Measurements from ENCODE around the gene ESCO1.

Gene ESCO1

GRCh38 chr18:21499997-21500396 lies 100.5 kb downstream of the ESCO1 start:
- H3K27ac ChIP-seq (ENCODE audit: low read depth, low read length), result no peak overlapping the region
- no peaks in the 10 kb centered on the region for H3K9me3 ChIP-seq (ENCODE audit: control insufficient read depth in 5 of 5, low read length in 5 of 5)
- peaks cover 0 to 8% (median 2%) of the 10 kb centered on the region in 5 donors for H3K36me3 ChIP-seq (ENCODE audit: control insufficient read depth in 5 of 5, insufficient read depth in 5 of 5, low read length in 5 of 5)
- no peak overlapping the region for H3K9ac ChIP-seq (ENCODE audit: low read length in 5 of 5)
- H3K27me3 ChIP-seq (ENCODE audit: control insufficient read depth in 5 of 5, insufficient read depth in 4 of 5, low read length in 5 of 5), result no peaks in the 10 kb centered on the region
- no peaks in the 10 kb centered on the region for H3K4me1 ChIP-seq (ENCODE audit: control insufficient read depth in 5 of 5, insufficient read depth in 5 of 5, low read length in 5 of 5)
- no peak overlapping the region for H3K4me3 ChIP-seq (ENCODE audit: low read depth in 1 of 5, low read length in 5 of 5)

- no peak overlapping the region for H3K9ac ChIP-seq (ENCODE audit: low read length in 5 of 5)
- no peaks in the 10 kb centered on the region for H3K9me3 ChIP-seq (ENCODE audit: control insufficient read depth in 5 of 5, low read length in 5 of 5)
- H3K27ac ChIP-seq (ENCODE audit: low read depth, low read length), result no peak overlapping the region
- H3K27me3 ChIP-seq (ENCODE audit: control insufficient read depth in 5 of 5, insufficient read depth in 4 of 5, low read length in 5 of 5), result no peaks in the 10 kb centered on the region
- peaks cover 0 to 8% (median 2%) of the 10 kb centered on the region in 5 donors for H3K36me3 ChIP-seq (ENCODE audit: control insufficient read depth in 5 of 5, insufficient read depth in 5 of 5, low read length in 5 of 5)
- H3K4me3 ChIP-seq (ENCODE audit: low read depth in 1 of 5, low read length in 5 of 5), result no peak overlapping the region
- H3K4me1 ChIP-seq (ENCODE audit: control insufficient read depth in 5 of 5, insufficient read depth in 5 of 5, low read length in 5 of 5), result no peaks in the 10 kb centered on the region
Measured at GRCh38 chr18:21496277-21496835, 104.1 kb downstream of the ESCO1 start.

- H3K9ac ChIP-seq (ENCODE audit: low read length in 5 of 5), result no peak overlapping the region
- H3K9me3 ChIP-seq (ENCODE audit: control insufficient read depth in 5 of 5, low read length in 5 of 5), result no peaks in the 10 kb centered on the region
- no peaks in the 10 kb centered on the region for H3K4me1 ChIP-seq (ENCODE audit: control insufficient read depth in 5 of 5, insufficient read depth in 5 of 5, low read length in 5 of 5)
- no peak overlapping the region for H3K27ac ChIP-seq (ENCODE audit: low read depth, low read length)
- peaks cover 0 to 2% (median 0%) of the 10 kb centered on the region in 5 donors for H3K36me3 ChIP-seq (ENCODE audit: control insufficient read depth in 5 of 5, insufficient read depth in 5 of 5, low read length in 5 of 5)
- H3K27me3 ChIP-seq (ENCODE audit: control insufficient read depth in 5 of 5, insufficient read depth in 4 of 5, low read length in 5 of 5), result no peaks in the 10 kb centered on the region
- H3K4me3 ChIP-seq (ENCODE audit: low read depth in 1 of 5, low read length in 5 of 5), result no peak overlapping the region
Measured at GRCh38 chr18:21490748-21491147, 109.8 kb downstream of the ESCO1 start.

GRCh38 chr18:21489919-21490495 lies 110.5 kb downstream of the ESCO1 start:
- H3K27ac ChIP-seq (ENCODE audit: low read depth, low read length), result no peak overlapping the region
- no peak overlapping the region for H3K9ac ChIP-seq (ENCODE audit: low read length in 5 of 5)
- no peak overlapping the region for H3K4me3 ChIP-seq (ENCODE audit: low read depth in 1 of 5, low read length in 5 of 5)
- H3K36me3 ChIP-seq (ENCODE audit: control insufficient read depth in 5 of 5, insufficient read depth in 5 of 5, low read length in 5 of 5), result peaks cover 0 to 2% (median 0%) of the 10 kb centered on the region in 5 donors
- no peaks in the 10 kb centered on the region for H3K27me3 ChIP-seq (ENCODE audit: control insufficient read depth in 5 of 5, insufficient read depth in 4 of 5, low read length in 5 of 5)
- no peaks in the 10 kb centered on the region for H3K9me3 ChIP-seq (ENCODE audit: control insufficient read depth in 5 of 5, low read length in 5 of 5)
- no peaks in the 10 kb centered on the region for H3K4me1 ChIP-seq (ENCODE audit: control insufficient read depth in 5 of 5, insufficient read depth in 5 of 5, low read length in 5 of 5)

GRCh38 chr18:21489119-21489750 lies 111.3 kb downstream of the ESCO1 start:
- Histone ChIP-seq H3K27me3 (ENCODE audit: control insufficient read depth in 5 of 5, insufficient read depth in 4 of 5, low read length in 5 of 5) (no peaks in the 10 kb centered on the region), H3K36me3 (ENCODE audit: control insufficient read depth in 5 of 5, insufficient read depth in 5 of 5, low read length in 5 of 5) (peaks cover 0 to 2% (median 0%) of the 10 kb centered on the region in 5 donors), H3K4me1 (ENCODE audit: control insufficient read depth in 5 of 5, insufficient read depth in 5 of 5, low read length in 5 of 5) (no peaks in the 10 kb centered on the region), H3K9ac (ENCODE audit: low read length in 5 of 5) (no peak overlapping the region), H3K9me3 (ENCODE audit: control insufficient read depth in 5 of 5, low read length in 5 of 5) (no peaks in the 10 kb centered on the region), H3K27ac (ENCODE audit: low read depth, low read length) (no peak overlapping the region), H3K4me3 (ENCODE audit: low read depth in 1 of 5, low read length in 5 of 5) (no peak overlapping the region)

- H3K9ac ChIP-seq (ENCODE audit: low read length in 5 of 5), result no peak overlapping the region
- no peak overlapping the region for H3K4me3 ChIP-seq (ENCODE audit: low read depth in 1 of 5, low read length in 5 of 5)
- no peaks in the 10 kb centered on the region for H3K27me3 ChIP-seq (ENCODE audit: control insufficient read depth in 5 of 5, insufficient read depth in 4 of 5, low read length in 5 of 5)
- H3K9me3 ChIP-seq (ENCODE audit: control insufficient read depth in 5 of 5, low read length in 5 of 5), result no peaks in the 10 kb centered on the region
- H3K4me1 ChIP-seq (ENCODE audit: control insufficient read depth in 5 of 5, insufficient read depth in 5 of 5, low read length in 5 of 5), result no peaks in the 10 kb centered on the region
- peaks cover 0 to 2% (median 0%) of the 10 kb centered on the region in 5 donors for H3K36me3 ChIP-seq (ENCODE audit: control insufficient read depth in 5 of 5, insufficient read depth in 5 of 5, low read length in 5 of 5)
- H3K27ac ChIP-seq (ENCODE audit: low read depth, low read length), result no peak overlapping the region
Measured at GRCh38 chr18:21486905-21487437, 113.5 kb downstream of the ESCO1 start.

- Histone ChIP-seq H3K36me3 (ENCODE audit: control insufficient read depth in 5 of 5, insufficient read depth in 5 of 5, low read length in 5 of 5) (peaks cover 0 to 2% (median 0%) of the 10 kb centered on the region in 5 donors), H3K27me3 (ENCODE audit: control insufficient read depth in 5 of 5, insufficient read depth in 4 of 5, low read length in 5 of 5) (no peaks in the 10 kb centered on the region), H3K4me1 (ENCODE audit: control insufficient read depth in 5 of 5, insufficient read depth in 5 of 5, low read length in 5 of 5) (no peaks in the 10 kb centered on the region), H3K9ac (ENCODE audit: low read length in 5 of 5) (no peak overlapping the region), H3K4me3 (ENCODE audit: low read depth in 1 of 5, low read length in 5 of 5) (no peak overlapping the region), H3K9me3 (ENCODE audit: control insufficient read depth in 5 of 5, low read length in 5 of 5) (no peaks in the 10 kb centered on the region), H3K27ac (ENCODE audit: low read depth, low read length) (no peak overlapping the region)
Measured at GRCh38 chr18:21484851-21485636, 115.5 kb downstream of the ESCO1 start.

- Histone ChIP-seq H3K36me3 (ENCODE audit: control insufficient read depth in 5 of 5, insufficient read depth in 5 of 5, low read length in 5 of 5) (no peaks in the 10 kb centered on the region), H3K27ac (ENCODE audit: low read depth, low read length) (no peak overlapping the region), H3K9ac (ENCODE audit: low read length in 5 of 5) (no peak overlapping the region), H3K4me3 (ENCODE audit: low read depth in 1 of 5, low read length in 5 of 5) (no peak overlapping the region), H3K27me3 (ENCODE audit: control insufficient read depth in 5 of 5, insufficient read depth in 4 of 5, low read length in 5 of 5) (no peaks in the 10 kb centered on the region), H3K9me3 (ENCODE audit: control insufficient read depth in 5 of 5, low read length in 5 of 5) (no peaks in the 10 kb centered on the region), H3K4me1 (ENCODE audit: control insufficient read depth in 5 of 5, insufficient read depth in 5 of 5, low read length in 5 of 5) (no peaks in the 10 kb centered on the region)
Measured at GRCh38 chr18:21483051-21483450, 117.5 kb downstream of the ESCO1 start.

- H3K4me3 ChIP-seq (ENCODE audit: low read depth in 1 of 5, low read length in 5 of 5), result no peak overlapping the region
- H3K4me1 ChIP-seq (ENCODE audit: control insufficient read depth in 5 of 5, insufficient read depth in 5 of 5, low read length in 5 of 5), result no peaks in the 10 kb centered on the region
- no peaks in the 10 kb centered on the region for H3K36me3 ChIP-seq (ENCODE audit: control insufficient read depth in 5 of 5, insufficient read depth in 5 of 5, low read length in 5 of 5)
- no peak overlapping the region for H3K9ac ChIP-seq (ENCODE audit: low read length in 5 of 5)
- no peaks in the 10 kb centered on the region for H3K27me3 ChIP-seq (ENCODE audit: control insufficient read depth in 5 of 5, insufficient read depth in 4 of 5, low read length in 5 of 5)
- no peaks in the 10 kb centered on the region for H3K9me3 ChIP-seq (ENCODE audit: control insufficient read depth in 5 of 5, low read length in 5 of 5)
- H3K27ac ChIP-seq (ENCODE audit: low read depth, low read length), result no peak overlapping the region
Measured at GRCh38 chr18:21481739-21482138, 118.8 kb downstream of the ESCO1 start.

- Histone ChIP-seq H3K4me3 (ENCODE audit: low read depth in 1 of 5, low read length in 5 of 5) (no peak overlapping the region), H3K9me3 (ENCODE audit: control insufficient read depth in 5 of 5, low read length in 5 of 5) (no peaks in the 10 kb centered on the region), H3K36me3 (ENCODE audit: control insufficient read depth in 5 of 5, insufficient read depth in 5 of 5, low read length in 5 of 5) (no peaks in the 10 kb centered on the region), H3K4me1 (ENCODE audit: control insufficient read depth in 5 of 5, insufficient read depth in 5 of 5, low read length in 5 of 5) (no peaks in the 10 kb centered on the region), H3K9ac (ENCODE audit: low read length in 5 of 5) (no peak overlapping the region), H3K27me3 (ENCODE audit: control insufficient read depth in 5 of 5, insufficient read depth in 4 of 5, low read length in 5 of 5) (no peaks in the 10 kb centered on the region), H3K27ac (ENCODE audit: low read depth, low read length) (no peak overlapping the region)
Measured at GRCh38 chr18:21479721-21480120, 120.8 kb downstream of the ESCO1 start.

Data from subcutaneous abdominal adipose tissue (tissue), 5 donors.